ENCODE results near the gene DNAJC19.
"Not testable (repeated sequence)": the region's sequence is repeated elsewhere in the genome, so short reads cannot be mapped to it uniquely, and the experiment has no call there.

Gene DNAJC19

GRCh38 chr3:180987344-180987743 lies 2.2 kb downstream of the DNAJC19 start:
- H3K4me1 ChIP-seq (ENCODE audit: insufficient read depth, low read length): peaks cover 17% of the 10 kb centered on the region
- H3K36me3 ChIP-seq (ENCODE audit: insufficient read depth, low read length): peaks cover 51% of the 10 kb centered on the region
- H3K4me3 ChIP-seq (ENCODE audit: low read depth in 1 of 2, low read length in 2 of 2): no peak overlapping the region
- no peaks in the 10 kb centered on the region for H3K9me3 ChIP-seq (ENCODE audit: low read length)
- H3K27me3 ChIP-seq (ENCODE audit: control insufficient read depth in 1 of 2, insufficient read depth in 2 of 2, low read length in 2 of 2): no peaks in the 10 kb centered on the region
- H3K27ac ChIP-seq (ENCODE audit: low read depth, low read length): no peak overlapping the region
- H3K9ac ChIP-seq (ENCODE audit: low read length): no peak overlapping the region

- H3K9me3 ChIP-seq (ENCODE audit: low read length); H3K4me3 ChIP-seq (ENCODE audit: low read depth in 1 of 2, low read length in 2 of 2); H3K27ac ChIP-seq (ENCODE audit: low read depth, low read length); H3K9ac ChIP-seq (ENCODE audit: low read length); H3K27me3 ChIP-seq (ENCODE audit: control insufficient read depth in 1 of 2, insufficient read depth in 2 of 2, low read length in 2 of 2): not testable (repeated sequence)
- Histone ChIP-seq H3K36me3 (ENCODE audit: insufficient read depth, low read length) (peaks cover 52% of the 10 kb centered on the region), H3K4me1 (ENCODE audit: insufficient read depth, low read length) (peaks cover 17% of the 10 kb centered on the region)
Measured at GRCh38 chr3:180986366-180986765, 3.2 kb downstream of the DNAJC19 start.

DNA sequence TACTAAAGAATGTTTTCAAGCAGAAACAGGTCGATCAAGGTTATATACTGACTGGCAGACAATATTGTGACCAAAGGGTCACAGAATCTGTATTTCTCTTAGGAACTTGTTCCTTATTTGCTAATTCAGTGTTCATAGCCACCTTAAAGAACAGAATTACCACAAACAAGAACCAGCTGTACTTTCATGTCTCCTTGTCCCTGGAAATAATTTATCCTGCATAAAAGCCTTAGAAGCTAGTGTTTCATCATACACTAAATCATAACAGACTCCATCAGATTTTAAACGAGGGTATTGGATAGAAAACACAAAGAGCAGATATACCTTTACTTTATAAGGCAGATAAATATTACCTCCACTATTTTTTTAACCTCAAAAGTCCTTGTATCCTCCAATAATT lies 6.4 kb downstream of the DNAJC19 start:
- H3K4me1 ChIP-seq (ENCODE audit: insufficient read depth, low read length): peaks cover 17% of the 10 kb centered on the region
- no peak overlapping the region for H3K9ac ChIP-seq (ENCODE audit: low read length)
- no peak overlapping the region for H3K4me3 ChIP-seq (ENCODE audit: low read depth in 1 of 2, low read length in 2 of 2)
- peaks cover 63% of the 10 kb centered on the region for H3K36me3 ChIP-seq (ENCODE audit: insufficient read depth, low read length)
- no peaks in the 10 kb centered on the region for H3K9me3 ChIP-seq (ENCODE audit: low read length)
- H3K27ac ChIP-seq (ENCODE audit: low read depth, low read length): no peak overlapping the region
- H3K27me3 ChIP-seq (ENCODE audit: control insufficient read depth in 1 of 2, insufficient read depth in 2 of 2, low read length in 2 of 2): no peaks in the 10 kb centered on the region

- H3K36me3 ChIP-seq (ENCODE audit: insufficient read depth, low read length): peaks cover 53% of the 10 kb centered on the region
- peaks cover 9% of the 10 kb centered on the region for H3K4me1 ChIP-seq (ENCODE audit: insufficient read depth, low read length)
- H3K9me3 ChIP-seq (ENCODE audit: low read length): no peaks in the 10 kb centered on the region
- no peaks in the 10 kb centered on the region for H3K27me3 ChIP-seq (ENCODE audit: control insufficient read depth in 1 of 2, insufficient read depth in 2 of 2, low read length in 2 of 2)
- H3K4me3 ChIP-seq (ENCODE audit: low read depth in 1 of 2, low read length in 2 of 2): no peak overlapping the region
- no peak overlapping the region for H3K27ac ChIP-seq (ENCODE audit: low read depth, low read length)
- no peak overlapping the region for H3K9ac ChIP-seq (ENCODE audit: low read length)
Measured at GRCh38 chr3:180981912-180982311, 7.6 kb downstream of the DNAJC19 start.

GRCh38 chr3:180980611-180981010 lies 8.9 kb downstream of the DNAJC19 start:
- no peak overlapping the region for H3K4me3 ChIP-seq (ENCODE audit: low read depth in 1 of 2, low read length in 2 of 2)
- no peak overlapping the region for H3K27ac ChIP-seq (ENCODE audit: low read depth, low read length)
- no peaks in the 10 kb centered on the region for H3K27me3 ChIP-seq (ENCODE audit: control insufficient read depth in 1 of 2, insufficient read depth in 2 of 2, low read length in 2 of 2)
- H3K9me3 ChIP-seq (ENCODE audit: low read length): no peaks in the 10 kb centered on the region
- H3K4me1 ChIP-seq (ENCODE audit: insufficient read depth, low read length): peaks cover 9% of the 10 kb centered on the region
- no peak overlapping the region for H3K9ac ChIP-seq (ENCODE audit: low read length)
- H3K36me3 ChIP-seq (ENCODE audit: insufficient read depth, low read length): peaks cover 50% of the 10 kb centered on the region

DNA sequence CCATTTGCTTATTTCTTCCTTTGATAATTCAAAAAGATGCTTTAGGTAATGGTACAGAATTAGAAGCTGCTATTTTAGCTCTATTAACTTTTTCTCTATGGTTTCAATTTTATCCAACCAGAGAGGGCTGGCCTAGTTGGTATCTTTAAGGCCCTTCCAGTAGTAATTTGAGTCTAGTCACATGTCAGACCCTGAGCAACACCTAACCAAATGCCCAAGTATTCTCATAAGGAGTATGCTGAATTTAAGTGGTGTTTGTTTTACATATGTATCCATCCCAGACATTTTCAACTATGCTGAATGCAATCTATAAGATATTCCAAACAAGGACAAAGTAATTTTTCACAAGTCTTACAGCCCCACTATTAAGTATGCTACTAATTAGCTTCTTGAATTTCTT lies 9.6 kb downstream of the DNAJC19 start:
- Histone ChIP-seq H3K27ac (ENCODE audit: low read depth, low read length) (no peak overlapping the region), H3K4me3 (ENCODE audit: low read depth in 1 of 2, low read length in 2 of 2) (no peak overlapping the region), H3K4me1 (ENCODE audit: insufficient read depth, low read length) (peaks cover 9% of the 10 kb centered on the region), H3K9me3 (ENCODE audit: low read length) (no peaks in the 10 kb centered on the region), H3K27me3 (ENCODE audit: control insufficient read depth in 1 of 2, insufficient read depth in 2 of 2, low read length in 2 of 2) (no peaks in the 10 kb centered on the region), H3K36me3 (ENCODE audit: insufficient read depth, low read length) (peaks cover 43% of the 10 kb centered on the region), H3K9ac (ENCODE audit: low read length) (no peak overlapping the region)

- no peak overlapping the region for H3K4me3 ChIP-seq (ENCODE audit: low read depth in 1 of 2, low read length in 2 of 2)
- no peak overlapping the region for H3K27ac ChIP-seq (ENCODE audit: low read depth, low read length)
- H3K36me3 ChIP-seq (ENCODE audit: insufficient read depth, low read length): peaks cover 25% of the 10 kb centered on the region
Measured at GRCh38 chr3:180977498-180977897, 12.0 kb downstream of the DNAJC19 start.

GRCh38 chr3:180974286-180974685 lies 15.2 kb downstream of the DNAJC19 start:
- H3K9ac ChIP-seq (ENCODE audit: low read length): no peak overlapping the region
- no peak overlapping the region for H3K27ac ChIP-seq (ENCODE audit: low read depth, low read length)
- peaks cover 30% of the 10 kb centered on the region for H3K36me3 ChIP-seq (ENCODE audit: insufficient read depth, low read length)

More at GRCh38 chr3:180977498-180977897, 12.0 kb downstream of the DNAJC19 start:
- Histone ChIP-seq H3K4me1 (ENCODE audit: insufficient read depth, low read length) (peaks cover 9% of the 10 kb centered on the region), H3K9ac (ENCODE audit: low read length) (no peak overlapping the region), H3K9me3 (ENCODE audit: low read length) (no peaks in the 10 kb centered on the region), H3K27me3 (ENCODE audit: control insufficient read depth in 1 of 2, insufficient read depth in 2 of 2, low read length in 2 of 2) (no peaks in the 10 kb centered on the region)

GRCh38 chr3:180973543-180973942 lies 16.0 kb downstream of the DNAJC19 start:
- Histone ChIP-seq H3K27me3 (ENCODE audit: control insufficient read depth in 1 of 2, insufficient read depth in 2 of 2, low read length in 2 of 2) (no peaks in the 10 kb centered on the region), H3K36me3 (ENCODE audit: insufficient read depth, low read length) (peaks cover 31% of the 10 kb centered on the region), H3K9ac (ENCODE audit: low read length) (no peak overlapping the region)

More at GRCh38 chr3:180974286-180974685, 15.2 kb downstream of the DNAJC19 start:
- H3K9me3 ChIP-seq (ENCODE audit: low read length): no peaks in the 10 kb centered on the region
- H3K27me3 ChIP-seq (ENCODE audit: control insufficient read depth in 1 of 2, insufficient read depth in 2 of 2, low read length in 2 of 2): no peaks in the 10 kb centered on the region
- no peak overlapping the region for H3K4me3 ChIP-seq (ENCODE audit: low read depth in 1 of 2, low read length in 2 of 2)
- H3K4me1 ChIP-seq (ENCODE audit: insufficient read depth, low read length): no peaks in the 10 kb centered on the region

DNA sequence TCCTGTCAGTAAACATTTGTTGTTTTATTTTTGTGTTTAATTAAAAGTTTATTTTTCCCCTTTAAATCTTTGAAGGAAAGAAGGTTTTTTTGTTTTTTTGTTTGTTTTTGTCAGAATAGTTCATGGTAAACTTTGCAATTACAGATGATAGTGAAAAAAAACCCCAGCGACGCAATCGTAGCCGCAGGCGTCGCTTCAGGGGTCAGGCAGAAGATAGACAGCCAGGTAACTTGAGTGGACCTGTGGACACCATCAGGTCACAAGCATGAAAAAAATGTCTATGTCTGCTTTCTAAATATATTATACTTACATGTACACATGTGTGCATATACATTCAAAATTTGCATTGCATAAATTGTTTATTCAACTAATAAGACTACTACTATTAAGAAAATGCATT lies 18.6 kb downstream of the DNAJC19 start:
- no peaks in the 10 kb centered on the region for H3K27me3 ChIP-seq (ENCODE audit: control insufficient read depth in 1 of 2, insufficient read depth in 2 of 2, low read length in 2 of 2)

More at GRCh38 chr3:180973543-180973942, 16.0 kb downstream of the DNAJC19 start:
- H3K4me1 ChIP-seq (ENCODE audit: insufficient read depth, low read length): no peaks in the 10 kb centered on the region
- no peak overlapping the region for H3K4me3 ChIP-seq (ENCODE audit: low read depth in 1 of 2, low read length in 2 of 2)
- no peaks in the 10 kb centered on the region for H3K9me3 ChIP-seq (ENCODE audit: low read length)
- H3K27ac ChIP-seq (ENCODE audit: low read depth, low read length): no peak overlapping the region

GRCh38 chr3:180962530-180962929 lies 27.0 kb downstream of the DNAJC19 start:
- Histone ChIP-seq H3K9ac (ENCODE audit: low read length) (no peak overlapping the region), H3K36me3 (ENCODE audit: insufficient read depth, low read length) (peaks cover 46% of the 10 kb centered on the region), H3K27me3 (ENCODE audit: control insufficient read depth in 1 of 2, insufficient read depth in 2 of 2, low read length in 2 of 2) (no peaks in the 10 kb centered on the region), H3K4me3 (ENCODE audit: low read depth in 1 of 2, low read length in 2 of 2) (no peak overlapping the region), H3K4me1 (ENCODE audit: insufficient read depth, low read length) (no peaks in the 10 kb centered on the region), H3K27ac (ENCODE audit: low read depth, low read length) (no peak overlapping the region), H3K9me3 (ENCODE audit: low read length) (no peaks in the 10 kb centered on the region)

More for the DNA sequence above, 18.6 kb downstream of the DNAJC19 start:
- Histone ChIP-seq H3K9me3 (ENCODE audit: low read length) (no peaks in the 10 kb centered on the region), H3K4me1 (ENCODE audit: insufficient read depth, low read length) (no peaks in the 10 kb centered on the region), H3K4me3 (ENCODE audit: low read depth in 1 of 2, low read length in 2 of 2) (no peak overlapping the region), H3K36me3 (ENCODE audit: insufficient read depth, low read length) (peaks cover 26% of the 10 kb centered on the region), H3K27ac (ENCODE audit: low read depth, low read length) (no peak overlapping the region), H3K9ac (ENCODE audit: low read length) (no peak overlapping the region)

- Histone ChIP-seq H3K4me3 (ENCODE audit: low read depth in 1 of 2, low read length in 2 of 2) (no peak overlapping the region), H3K4me1 (ENCODE audit: insufficient read depth, low read length) (no peaks in the 10 kb centered on the region), H3K27me3 (ENCODE audit: control insufficient read depth in 1 of 2, insufficient read depth in 2 of 2, low read length in 2 of 2) (no peaks in the 10 kb centered on the region), H3K36me3 (ENCODE audit: insufficient read depth, low read length) (peaks cover 50% of the 10 kb centered on the region), H3K9me3 (ENCODE audit: low read length) (no peaks in the 10 kb centered on the region), H3K9ac (ENCODE audit: low read length) (no peak overlapping the region), H3K27ac (ENCODE audit: low read depth, low read length) (no peak overlapping the region)
Measured at GRCh38 chr3:180961552-180961951, 28.0 kb downstream of the DNAJC19 start.
